ENCODE results near the gene EPB42.

The EPB42 gene

GRCh38 chr15:43196760-43197548, 23.9 kb downstream of the EPB42 start:
- H3K27ac ChIP-seq (ENCODE audit: extremely low read depth, low read depth, low read length), result no peak overlapping the region
- peaks cover 16 to 47% of the 10 kb centered on the region in 2 experiments for H3K36me3 ChIP-seq (ENCODE audit: control insufficient read depth in 2 of 2, insufficient read depth in 1 of 2, low read length in 2 of 2)
- ChIA-PET CTCF (interaction anchor here (0.6 to 7.1 kb wide), 3 partner anchors 7 to 25 kb away, joined by 4 to 38 read pairs (median 7); no protein-coding TSS in a partner anchor), POLR2A (no interaction called here)
- H3K4me3 ChIP-seq (ENCODE audit: low read depth, low read length), result no peak overlapping the region
- no peaks in the 10 kb centered on the region for H3K4me1 ChIP-seq (ENCODE audit: control insufficient read depth, insufficient read depth, low read length)
- no peaks in the 10 kb centered on the region for H3K9me3 ChIP-seq (ENCODE audit: control insufficient read depth, insufficient read depth, low read depth, low read length)
- no peak for TF ChIP-seq ZNF785 (tag by site-specific recombination; IDR thresholded peaks at IDR 0.05)
- TF ChIP-seq ZNF777 (tag by site-specific recombination; IDR thresholded peaks at IDR 0.05; ENCODE audit: borderline replicate concordance), result no peak

GRCh38 chr15:43194795-43195194, 26.0 kb downstream of the EPB42 start:
- H3K36me3 ChIP-seq (ENCODE audit: control insufficient read depth in 2 of 2, insufficient read depth in 1 of 2, low read length in 2 of 2), result peaks cover 23 to 68% of the 10 kb centered on the region in 2 experiments
- no peak overlapping the region for H3K4me3 ChIP-seq (ENCODE audit: low read depth, low read length)
- no peaks in the 10 kb centered on the region for H3K9me3 ChIP-seq (ENCODE audit: control insufficient read depth, insufficient read depth, low read depth, low read length)
- ChIA-PET POLR2A (interaction anchor here (0.5 kb wide), 1 partner anchor 492 kb away, joined by 3 read pairs; no protein-coding TSS in a partner anchor), CTCF (interaction anchor here (0.6 to 7.1 kb wide), 3 partner anchors 9 to 91 kb away, joined by 3 to 38 read pairs (median 4); partner anchors contain the start of gene CCNDBP1)
- TF ChIP-seq ZNF670 (tag by site-specific recombination; IDR thresholded peaks at IDR 0.05; ENCODE audit: low read depth), result no peak
- no peaks in the 10 kb centered on the region for H3K4me1 ChIP-seq (ENCODE audit: control insufficient read depth, insufficient read depth, low read length)
- H3K27ac ChIP-seq (ENCODE audit: extremely low read depth, low read depth, low read length), result no peak overlapping the region

DNA sequence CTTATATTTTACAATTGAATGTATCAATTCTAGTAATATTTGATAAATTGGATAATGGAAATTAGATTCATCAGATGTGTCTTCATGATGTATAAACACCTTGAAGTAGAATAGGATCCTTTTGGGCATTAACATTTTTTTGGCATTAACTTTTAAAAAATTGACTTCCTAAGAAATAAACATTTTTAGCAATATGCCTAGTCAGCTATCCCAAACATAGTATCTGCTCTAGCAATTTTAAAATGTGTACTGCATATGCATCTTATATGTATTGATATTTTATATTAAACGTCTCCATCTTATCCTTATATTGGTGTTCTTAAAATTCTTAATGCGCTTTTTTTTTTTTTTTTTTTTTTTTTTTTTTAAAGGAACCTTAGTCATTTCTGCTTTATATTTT, 27.1 kb downstream of the EPB42 start:
- TF ChIP-seq ZNF777 (tag by site-specific recombination; IDR thresholded peaks at IDR 0.05; ENCODE audit: borderline replicate concordance), result no peak
- TF ChIP-seq, protein P1, sequence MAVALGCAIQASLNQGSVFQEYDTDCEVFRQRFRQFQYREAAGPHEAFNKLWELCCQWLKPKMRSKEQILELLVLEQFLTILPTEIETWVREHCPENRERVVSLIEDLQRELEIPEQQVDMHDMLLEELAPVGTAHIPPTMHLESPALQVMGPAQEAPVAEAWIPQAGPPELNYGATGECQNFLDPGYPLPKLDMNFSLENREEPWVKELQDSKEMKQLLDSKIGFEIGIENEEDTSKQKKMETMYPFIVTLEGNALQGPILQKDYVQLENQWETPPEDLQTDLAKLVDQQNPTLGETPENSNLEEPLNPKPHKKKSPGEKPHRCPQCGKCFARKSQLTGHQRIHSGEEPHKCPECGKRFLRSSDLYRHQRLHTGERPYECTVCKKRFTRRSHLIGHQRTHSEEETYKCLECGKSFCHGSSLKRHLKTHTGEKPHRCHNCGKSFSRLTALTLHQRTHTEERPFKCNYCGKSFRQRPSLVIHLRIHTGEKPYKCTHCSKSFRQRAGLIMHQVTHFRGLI (tag by site-specific recombination; IDR thresholded peaks at IDR 0.05), result no peak
- no peak for TF ChIP-seq ZNF76 (tag by site-specific recombination; IDR thresholded peaks at IDR 0.05; ENCODE audit: borderline replicate concordance, low read depth)
- no peak for TF ChIP-seq ZNF2 (tag by site-specific recombination; IDR thresholded peaks at IDR 0.05)
- no peaks in the 10 kb centered on the region for H3K4me1 ChIP-seq (ENCODE audit: control insufficient read depth, insufficient read depth, low read length)
- CTCF ChIA-PET, result interaction anchor here (7.1 kb wide), 1 partner anchor 10 kb away, joined by 38 read pairs; no protein-coding TSS in a partner anchor
- H3K36me3 ChIP-seq (ENCODE audit: control insufficient read depth in 2 of 2, insufficient read depth in 1 of 2, low read length in 2 of 2), result peaks cover 29 to 76% of the 10 kb centered on the region in 2 experiments
- H3K4me3 ChIP-seq (ENCODE audit: low read depth, low read length), result no peak overlapping the region
- H3K9me3 ChIP-seq (ENCODE audit: control insufficient read depth, insufficient read depth, low read depth, low read length), result no peaks in the 10 kb centered on the region
- H3K27ac ChIP-seq (ENCODE audit: extremely low read depth, low read depth, low read length), result no peak overlapping the region
- POLR2A ChIA-PET, result no interaction called here

GRCh38 chr15:43190178-43190577, 30.6 kb downstream of the EPB42 start:
- TF ChIP-seq, protein P1 (tag by site-specific recombination; IDR thresholded peaks at IDR 0.05), result no peak
- no peak for TF ChIP-seq ZIC2 (tag by site-specific recombination; IDR thresholded peaks at IDR 0.05)
- no peak for TF ChIP-seq ZNF350 (tag by site-specific recombination; IDR thresholded peaks at IDR 0.05)
- no peak for TF ChIP-seq ZNF274 (IDR thresholded peaks at IDR 0.05; ENCODE audit: low read length)
- no peak for TF ChIP-seq ZNF274 (tag by site-specific recombination; IDR thresholded peaks at IDR 0.05; ENCODE audit: borderline replicate concordance)
- TF ChIP-seq ZNF585B (tag by site-specific recombination; IDR thresholded peaks at IDR 0.05), result no peak
- TF ChIP-seq ZNF19 (tag by site-specific recombination; IDR thresholded peaks at IDR 0.05; ENCODE audit: low read depth), result no peak
- TF ChIP-seq ZNF140 (tag by site-specific recombination; IDR thresholded peaks at IDR 0.05), result no peak
- TF ChIP-seq ZNF223 (tag by site-specific recombination; IDR thresholded peaks at IDR 0.05), result no peak
- no peak overlapping the region for H3K27ac ChIP-seq (ENCODE audit: extremely low read depth, low read depth, low read length)
- CTCF ChIA-PET, result interaction anchor here (2.3 to 7.1 kb wide), 2 partner anchors 14 to 96 kb away, joined by 17 to 38 read pairs; no protein-coding TSS in a partner anchor
- no peaks in the 10 kb centered on the region for H3K9me3 ChIP-seq (ENCODE audit: control insufficient read depth, insufficient read depth, low read depth, low read length)
- peaks cover 30 to 66% of the 10 kb centered on the region in 2 experiments for H3K36me3 ChIP-seq (ENCODE audit: control insufficient read depth in 2 of 2, insufficient read depth in 1 of 2, low read length in 2 of 2)
- POLR2A ChIA-PET, result no interaction called here
- H3K4me3 ChIP-seq (ENCODE audit: low read depth, low read length), result no peak overlapping the region
- peaks cover 3% of the 10 kb centered on the region; the same call in 1 of the 2 replicates for H3K4me1 ChIP-seq (ENCODE audit: control insufficient read depth, insufficient read depth, low read length)
